Stimulated activated CD4-positive, alpha-beta T cell treated with anti-CD3 and anti-CD28 coated beads, Interleukin-1b, Interleukin-23, amount 100 ng/mL, for 24 hours (primary cell): Measurements from ENCODE around the gene FAM124A.
"Not testable (repeated sequence)": the region's sequence is repeated elsewhere in the genome, so short reads cannot be mapped to it uniquely, and the experiment has no call there.

Experiments
- DNase-seq, 4 experiments: peaks; one replicate each; pipeline ENCODE4 v3.0.0-alpha.2; 2020; ENCODE audit warnings: low read depth in 4 of 4, low spot score in 1 of 4

Gene FAM124A

DNA sequence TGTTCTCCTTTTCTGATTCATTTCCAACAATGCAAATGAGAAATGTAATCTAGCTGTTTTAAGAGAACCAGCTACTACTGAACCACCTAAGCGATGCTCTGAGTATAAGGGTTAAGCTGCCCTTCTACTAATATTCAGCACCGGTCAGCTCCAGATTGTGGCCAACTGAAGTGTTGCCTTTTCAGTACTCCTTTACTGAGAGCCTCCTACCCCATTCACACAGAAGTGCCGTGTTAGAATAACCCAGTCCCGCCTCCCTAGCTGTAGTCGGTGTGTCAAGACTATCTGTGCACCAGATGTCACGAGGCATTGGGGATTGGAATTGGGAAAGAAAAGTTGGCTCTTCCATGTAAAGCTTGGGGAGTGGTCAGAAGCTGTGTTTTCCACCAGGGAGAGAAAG lies 45.4 kb downstream of the FAM124A start:
- no peak for DNase-seq

DNA sequence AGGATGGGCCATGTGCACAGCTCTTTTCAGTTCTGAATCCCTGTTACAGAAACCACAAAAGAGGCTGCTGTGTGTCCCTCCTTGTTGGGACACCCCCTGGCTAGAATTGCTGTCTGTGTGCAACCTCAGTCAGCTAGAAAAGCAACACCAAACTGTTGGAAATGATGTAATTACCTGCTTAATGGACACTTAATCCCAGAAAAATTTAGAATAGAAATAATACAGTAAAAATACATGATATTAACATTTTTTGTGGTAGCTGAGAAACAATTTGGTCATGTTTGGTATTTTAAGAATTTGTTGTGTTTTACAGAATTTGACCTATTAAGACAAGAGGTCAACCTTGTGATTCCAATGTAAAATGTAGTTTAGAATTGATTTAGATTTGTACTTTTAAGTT lies 46.8 kb downstream of the FAM124A start:
- no peak for DNase-seq

DNA sequence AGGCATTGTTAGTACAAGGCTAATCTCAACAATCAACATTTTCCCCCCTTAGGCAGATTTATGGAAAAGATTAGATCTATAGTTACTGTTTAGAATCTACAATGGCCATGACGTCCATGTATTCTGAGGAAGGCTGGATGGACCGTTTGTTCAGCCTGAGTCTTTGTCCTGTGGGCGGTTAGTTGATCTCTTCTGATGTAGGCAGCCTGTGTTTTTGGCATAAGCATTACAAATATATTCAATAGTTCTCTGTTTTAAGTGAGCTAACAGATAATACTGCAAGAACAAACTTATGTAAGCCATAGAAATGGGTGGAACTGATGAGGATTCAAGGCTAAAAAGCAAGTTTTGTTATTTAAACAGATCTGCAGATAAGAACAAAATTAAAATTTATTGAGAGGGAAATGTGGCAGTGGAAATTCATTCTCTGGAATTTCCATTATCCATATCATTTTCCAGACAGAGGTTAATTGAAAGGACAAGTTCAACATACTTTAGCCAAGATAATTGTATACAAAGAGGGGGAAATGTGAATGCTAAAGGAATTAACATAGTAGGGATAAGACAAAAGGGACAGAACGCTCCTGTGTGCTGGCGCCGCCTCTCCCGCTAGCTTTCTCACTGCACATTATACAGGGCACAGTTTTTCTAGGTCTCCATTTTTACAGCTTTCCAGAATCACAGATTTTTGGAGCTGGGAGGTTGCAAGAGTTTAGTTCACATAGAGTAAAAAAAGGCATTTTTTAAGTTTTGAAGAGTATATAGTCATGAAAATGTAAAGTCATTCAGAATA lies 48.6 kb downstream of the FAM124A start:
- no peak for DNase-seq

DNA sequence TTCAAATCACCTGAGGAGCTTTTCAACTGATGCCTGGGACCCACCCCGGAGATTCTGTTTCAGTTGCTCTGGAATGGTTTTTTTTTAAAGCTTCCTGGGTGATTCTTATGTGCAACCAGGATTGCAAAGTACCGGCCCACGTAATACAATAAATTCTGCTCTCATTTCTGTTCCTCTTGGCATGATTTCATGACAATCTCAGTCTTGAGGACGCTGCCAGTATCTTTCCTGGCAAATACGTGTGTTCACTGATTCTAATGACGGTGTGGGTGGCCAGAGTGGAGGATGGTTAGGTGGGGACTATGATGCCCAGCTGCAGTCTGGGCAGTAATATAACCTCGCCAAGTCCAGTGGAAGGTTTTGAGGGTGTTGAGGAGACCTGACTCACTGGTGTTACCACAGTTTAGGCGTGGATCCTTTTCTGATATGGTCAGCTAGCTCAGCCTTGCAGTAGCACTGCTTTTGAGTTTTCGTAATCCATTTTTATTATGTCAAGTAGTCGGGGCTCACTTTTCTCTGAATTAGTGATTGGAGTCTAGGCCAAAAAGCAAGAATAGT lies 49.4 kb downstream of the FAM124A start:
- no peak for DNase-seq

DNA sequence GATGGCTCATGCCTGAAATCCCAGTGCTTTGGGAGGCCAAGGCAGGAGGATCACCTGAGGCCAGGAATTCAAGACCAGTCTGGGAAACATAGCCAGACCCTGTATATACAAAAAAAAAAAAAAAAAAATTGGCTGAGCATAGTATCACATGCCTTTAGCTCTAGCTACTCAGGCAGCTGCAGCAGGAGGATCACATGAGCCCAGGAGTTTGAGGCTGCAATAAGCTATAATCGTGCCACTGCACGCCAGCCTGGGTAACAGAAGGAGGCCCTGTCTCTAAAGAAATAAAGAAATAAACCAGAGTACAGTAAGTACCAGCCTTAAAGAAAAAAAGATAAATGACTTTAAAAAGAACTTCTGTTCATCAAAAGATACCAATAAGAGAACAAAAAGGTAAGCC lies 52.9 kb downstream of the FAM124A start:
- no peak for DNase-seq

DNA sequence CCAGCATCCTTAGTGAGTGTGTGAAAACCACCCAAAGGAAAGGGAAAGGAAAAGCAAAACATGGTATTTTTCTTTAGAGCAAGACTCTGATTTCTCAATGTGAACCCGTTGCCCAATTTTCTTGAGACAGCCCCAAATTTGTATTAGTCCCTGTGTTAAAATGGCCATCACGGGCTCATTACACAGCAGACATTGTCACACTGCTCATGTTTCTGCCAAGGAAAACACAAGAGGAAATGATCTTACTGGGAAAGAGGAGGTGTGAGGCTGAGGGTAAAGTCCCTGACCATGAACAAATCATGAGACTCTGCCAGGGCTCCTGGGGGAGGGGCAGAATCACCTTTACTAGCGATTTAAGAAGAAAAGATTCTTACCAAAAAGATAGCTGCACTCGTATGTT lies 54.4 kb downstream of the FAM124A start:
- no peak for DNase-seq

DNA sequence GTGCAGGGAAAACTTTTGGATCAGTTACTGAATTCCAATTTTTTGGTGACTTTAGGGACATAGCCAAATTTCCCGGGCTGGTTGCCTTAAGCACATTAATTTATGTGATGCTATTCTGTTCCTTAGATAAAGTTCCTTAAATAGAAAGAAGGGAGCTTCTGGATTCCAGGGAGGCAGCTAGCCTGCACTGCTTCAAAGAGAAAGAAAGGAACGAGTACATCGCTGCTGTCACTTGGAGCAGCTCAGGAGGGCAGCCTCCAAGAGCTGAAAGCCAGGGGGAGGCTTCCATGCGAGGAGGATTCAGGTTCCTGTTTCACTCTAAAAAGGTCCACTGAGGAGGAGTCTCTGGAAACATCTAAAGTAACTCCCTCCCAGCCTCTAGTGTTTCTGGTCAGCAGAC lies 55.7 kb downstream of the FAM124A start:
- DNase-seq: no peak

DNA sequence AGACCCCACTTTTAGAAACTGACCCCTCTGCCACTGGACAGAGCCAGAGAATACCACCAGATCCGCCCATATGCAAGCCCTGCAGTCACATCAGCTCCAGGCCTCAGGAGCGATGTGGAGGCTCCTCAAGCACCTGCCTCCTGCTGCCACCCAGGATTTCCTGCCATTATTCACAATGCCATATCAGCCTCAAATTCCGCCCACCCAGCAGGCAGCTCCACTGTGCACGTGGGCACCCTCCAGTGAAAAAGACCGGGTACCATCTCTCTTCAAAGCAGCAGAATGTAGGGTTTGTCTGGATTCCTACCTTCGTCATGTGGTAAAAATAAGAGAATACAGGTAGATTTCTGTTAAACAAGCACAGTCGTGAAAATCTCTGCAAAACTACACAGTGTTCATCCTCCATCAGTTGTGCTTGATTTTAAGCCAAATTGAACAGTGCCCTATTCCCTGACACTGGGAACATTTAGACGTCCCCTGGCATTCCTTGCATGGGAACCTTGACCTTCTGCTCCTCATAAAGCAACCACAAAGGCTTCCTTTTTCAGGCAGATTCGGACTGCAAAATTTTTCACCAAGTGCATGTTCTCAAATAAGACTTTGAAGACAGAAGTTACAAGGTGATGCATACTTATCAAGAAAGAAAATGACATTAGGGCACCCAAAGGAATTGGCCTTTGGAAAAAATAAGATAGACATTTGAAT lies 56.4 kb downstream of the FAM124A start:
- DNase-seq: no peak

DNA sequence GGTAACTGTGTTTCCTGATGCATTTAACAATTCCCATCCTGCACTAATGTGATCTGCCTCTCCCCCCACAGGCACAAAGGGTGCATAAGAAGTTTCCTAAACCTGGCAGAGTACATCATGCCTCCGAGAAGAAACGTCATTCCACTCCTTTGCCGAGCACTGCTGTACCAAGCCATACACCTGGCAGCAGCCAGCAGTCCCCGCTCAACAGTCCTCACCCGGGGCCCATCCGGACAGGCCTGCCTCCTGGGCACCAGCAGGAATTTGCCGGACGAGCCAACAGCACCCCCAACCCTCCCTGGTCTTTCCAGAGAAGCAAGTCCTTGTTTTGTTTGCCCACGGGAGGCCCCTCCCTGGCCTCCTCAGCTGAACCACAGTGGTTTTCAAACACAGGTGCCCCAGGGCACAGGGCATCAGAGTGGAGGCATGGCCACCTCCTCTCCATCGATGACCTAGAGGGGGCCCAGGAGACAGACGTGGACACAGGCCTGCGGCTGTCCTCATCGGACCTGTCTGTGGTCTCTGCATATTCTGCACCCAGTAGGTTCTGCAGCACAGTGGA lies 58.3 kb downstream of the FAM124A start:
- DNase-seq: no peak

DNA sequence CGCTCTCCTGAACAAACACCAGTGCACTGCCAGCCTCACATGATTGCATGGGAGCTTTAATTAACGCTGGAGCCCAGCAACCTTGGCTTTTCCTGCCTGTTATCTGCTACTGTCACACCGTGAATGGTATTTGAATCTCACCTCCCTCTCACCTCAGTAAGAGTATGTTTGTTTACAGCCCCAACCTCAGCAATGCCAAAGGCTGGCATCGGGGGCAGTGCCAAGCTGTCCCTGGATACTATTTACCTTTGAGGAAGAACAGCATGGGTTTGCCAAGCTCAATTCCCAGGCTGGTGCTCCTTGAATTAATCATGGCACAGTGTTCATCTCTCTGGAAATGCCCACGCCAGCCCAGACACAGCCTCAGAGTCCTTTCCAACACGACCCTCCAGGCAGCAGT lies 60.1 kb downstream of the FAM124A start:
- DNase-seq: no peak

DNA sequence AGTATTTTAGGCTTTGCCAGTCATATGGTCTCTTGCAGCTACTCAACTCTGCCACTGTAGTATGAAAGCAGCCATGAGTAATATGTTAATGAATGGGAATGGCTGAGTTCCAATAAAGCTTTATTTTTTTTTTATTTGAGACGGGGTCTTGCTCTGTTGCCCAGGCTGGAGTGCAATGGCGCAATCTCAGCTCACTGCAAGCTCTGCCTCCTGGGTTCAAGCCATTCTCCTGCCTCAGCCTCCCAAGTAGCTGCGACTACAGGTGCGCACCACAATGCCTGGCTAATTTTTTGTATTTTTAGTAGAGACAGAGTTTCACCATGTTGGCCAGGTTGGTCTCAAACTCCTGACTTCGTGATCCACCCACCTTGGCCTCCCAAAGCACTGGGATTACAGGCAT lies 60.7 kb downstream of the FAM124A start:
- DNase-seq: not testable (repeated sequence)

DNA sequence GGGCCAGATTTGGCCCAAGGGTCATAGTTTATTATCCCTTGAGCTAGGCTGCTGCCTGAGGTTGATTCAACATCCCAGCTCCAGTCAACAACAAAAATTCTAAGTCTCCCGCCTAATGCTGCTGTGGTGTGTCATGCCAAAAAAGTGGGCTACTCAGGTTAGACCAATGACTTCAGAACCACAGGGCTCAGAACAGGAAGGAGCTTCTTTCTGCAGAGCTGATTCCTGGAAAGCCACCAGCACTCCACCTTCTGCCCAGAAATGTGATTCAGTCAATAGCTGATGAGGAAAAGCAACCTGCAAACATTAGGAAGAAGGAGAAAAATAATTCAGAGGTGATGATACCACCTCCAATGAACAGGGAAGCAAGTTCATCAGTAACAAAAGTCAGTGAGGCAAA lies 61.2 kb downstream of the FAM124A start:
- DNase-seq: no peak

DNA sequence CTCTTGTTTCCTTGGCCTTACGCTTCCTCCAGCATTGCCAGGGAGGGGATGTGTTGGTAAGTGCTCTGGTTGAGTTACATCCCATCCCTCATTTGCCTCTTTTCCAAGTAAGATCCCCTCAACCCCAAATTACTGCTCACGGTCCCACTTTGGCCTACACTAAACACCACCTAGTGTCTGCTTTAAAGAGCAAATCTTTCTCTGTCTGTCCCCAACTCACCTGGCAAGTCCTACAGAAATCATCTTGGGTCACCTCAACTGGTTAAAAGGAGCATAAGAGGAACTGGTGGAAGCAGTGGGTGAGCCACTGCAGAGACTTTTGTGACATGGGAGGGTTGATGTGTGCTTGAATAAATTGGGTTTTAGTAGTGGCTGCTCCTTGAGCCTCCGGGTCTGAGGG lies 62.1 kb downstream of the FAM124A start:
- DNase-seq: no peak

DNA sequence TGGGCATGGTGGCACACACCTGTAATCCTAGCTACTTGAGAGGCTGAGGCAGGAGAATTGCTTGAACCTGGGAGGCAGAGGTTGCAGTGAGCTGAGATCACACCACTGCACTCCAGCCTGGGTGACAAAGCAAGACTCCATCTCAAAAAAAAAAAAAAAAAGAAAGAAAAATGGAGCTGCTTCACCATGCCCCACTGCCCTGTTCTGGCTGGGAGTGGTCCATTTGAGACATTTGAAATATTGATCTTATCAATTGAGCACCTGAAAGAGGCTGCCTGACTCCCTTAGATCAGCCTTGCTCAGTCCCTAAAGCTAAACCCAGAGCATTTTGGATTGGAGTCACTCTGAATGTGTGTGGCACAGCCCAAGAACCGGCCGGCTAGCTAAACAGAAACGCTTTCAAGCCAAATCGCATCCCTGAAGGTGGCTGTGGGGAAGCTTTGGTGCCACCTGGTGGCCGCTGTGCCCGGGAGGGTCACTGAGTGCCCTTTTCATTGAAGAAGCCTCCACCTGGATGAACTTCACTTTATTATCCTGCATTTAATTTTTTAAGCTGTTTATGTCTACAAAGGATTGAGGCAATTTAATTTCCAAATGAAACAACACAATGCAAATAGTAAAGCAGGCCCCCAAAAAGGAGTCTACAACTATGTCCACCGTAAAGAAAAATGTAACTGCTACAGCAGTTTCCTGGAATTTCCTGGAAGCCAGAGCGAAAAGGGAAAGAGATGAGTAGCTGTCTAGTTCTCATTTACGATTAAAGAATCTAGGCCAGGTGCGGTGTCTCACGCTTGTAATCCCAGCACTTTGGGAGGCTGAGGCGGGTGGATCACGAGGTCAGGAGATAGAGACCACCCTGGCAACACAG lies 64.2 kb downstream of the FAM124A start:
- DNase-seq: peak; percentile 49 to 65 (median 61)

DNA sequence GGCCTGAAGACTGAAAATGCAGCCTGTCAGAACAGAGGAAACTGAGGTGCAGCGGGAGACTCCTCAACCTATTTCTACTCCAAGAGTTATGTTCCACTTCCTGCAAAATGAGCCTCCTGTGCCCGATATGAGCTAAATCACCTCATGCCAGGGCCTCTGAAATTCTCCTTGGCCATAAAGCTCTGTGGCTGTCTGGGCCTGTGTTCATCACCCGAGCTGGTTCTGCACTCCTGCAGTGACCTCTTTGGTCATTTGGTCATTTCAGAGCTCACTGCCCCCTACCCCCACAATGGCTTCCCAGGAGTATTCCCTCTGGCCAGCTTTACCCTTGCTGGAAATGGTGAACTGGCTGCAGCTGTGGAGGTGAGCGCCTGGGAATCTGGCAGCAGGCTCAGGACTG lies 65.6 kb downstream of the FAM124A start:
- no peak for DNase-seq

DNA sequence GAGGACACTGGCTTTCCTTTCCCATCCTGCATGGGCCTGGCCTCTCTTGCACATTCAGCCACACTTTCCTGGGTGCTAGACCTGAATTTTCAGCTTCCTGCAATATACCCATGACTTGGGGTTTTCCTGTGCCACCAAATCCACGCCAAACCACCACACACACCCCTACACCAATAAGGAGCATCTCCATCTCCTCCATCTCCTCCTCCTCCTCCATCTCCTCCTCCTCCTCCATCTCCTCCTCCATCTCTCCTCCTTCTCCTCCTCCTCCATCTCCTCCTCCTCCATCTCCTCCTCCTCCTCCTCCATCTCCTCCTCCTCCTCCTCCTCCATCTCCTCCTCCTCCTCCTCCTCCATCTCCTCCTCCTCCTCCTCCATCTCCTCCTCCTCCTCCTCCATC lies 66.1 kb downstream of the FAM124A start:
- DNase-seq: not testable (repeated sequence)

DNA sequence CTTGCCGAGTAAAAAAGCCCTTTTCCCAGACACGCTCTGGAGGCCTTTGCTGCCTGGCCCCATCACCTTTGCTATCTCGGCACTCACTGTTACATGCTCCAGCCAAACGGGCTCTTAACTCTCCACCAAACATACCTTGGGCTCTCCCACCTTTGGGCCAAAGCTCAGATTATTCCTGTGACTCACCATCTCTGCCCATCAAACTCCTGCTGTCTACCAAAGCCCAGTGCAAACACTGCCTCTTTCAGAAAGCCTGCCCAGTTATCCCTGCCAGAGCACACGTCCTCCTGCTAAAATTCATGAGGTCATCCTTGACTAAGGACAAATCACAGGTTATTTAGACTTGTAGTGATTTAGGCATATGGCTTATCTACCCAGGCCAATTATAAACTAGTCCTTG lies 69.1 kb downstream of the FAM124A start:
- DNase-seq: no peak

DNA sequence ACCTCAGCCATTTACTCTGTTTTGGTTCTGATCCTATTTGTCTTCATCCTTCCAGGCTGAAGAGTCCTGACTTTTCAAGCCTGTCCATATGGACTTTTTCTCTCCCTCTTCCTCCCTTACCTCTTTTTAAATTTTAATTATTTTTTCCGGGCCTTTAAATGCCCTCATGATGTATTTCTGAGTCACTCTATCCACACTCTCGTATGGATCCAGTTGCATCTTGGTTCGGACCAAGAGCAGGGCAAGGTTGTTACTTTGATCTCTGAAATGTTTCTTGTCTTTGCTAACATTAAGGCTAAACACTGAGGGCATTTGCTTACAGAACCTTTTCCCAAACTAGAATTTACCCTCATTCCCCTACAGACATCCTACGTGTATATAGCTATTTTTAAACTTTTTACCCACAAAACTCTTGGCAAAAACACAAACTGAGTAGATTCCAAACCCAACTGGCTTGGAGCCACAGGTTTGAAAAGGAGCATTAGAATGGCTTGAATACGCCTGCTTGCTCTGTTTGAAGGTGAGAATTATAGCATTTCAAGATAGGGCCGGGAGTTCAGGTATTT lies 69.9 kb downstream of the FAM124A start:
- no peak for DNase-seq

DNA sequence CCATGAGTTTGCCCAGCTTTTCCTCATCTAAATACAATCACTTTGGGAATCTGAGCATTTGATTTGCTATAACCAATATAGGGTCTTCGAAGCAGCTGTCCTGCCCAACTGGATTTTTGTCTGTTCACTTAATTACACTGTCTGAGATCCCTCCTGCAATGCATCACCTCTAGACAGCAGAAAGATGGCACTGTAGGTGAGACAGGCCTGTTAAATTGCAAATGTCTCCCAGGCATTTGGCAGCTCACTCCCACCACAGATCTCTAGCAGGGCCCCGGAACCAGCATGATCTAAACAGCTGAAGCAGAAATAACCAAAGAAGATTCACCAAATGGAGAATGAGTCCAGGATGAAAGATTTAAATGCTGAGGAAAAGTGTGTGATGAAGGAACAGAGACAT lies 75.4 kb downstream of the FAM124A start:
- DNase-seq: no peak

DNA sequence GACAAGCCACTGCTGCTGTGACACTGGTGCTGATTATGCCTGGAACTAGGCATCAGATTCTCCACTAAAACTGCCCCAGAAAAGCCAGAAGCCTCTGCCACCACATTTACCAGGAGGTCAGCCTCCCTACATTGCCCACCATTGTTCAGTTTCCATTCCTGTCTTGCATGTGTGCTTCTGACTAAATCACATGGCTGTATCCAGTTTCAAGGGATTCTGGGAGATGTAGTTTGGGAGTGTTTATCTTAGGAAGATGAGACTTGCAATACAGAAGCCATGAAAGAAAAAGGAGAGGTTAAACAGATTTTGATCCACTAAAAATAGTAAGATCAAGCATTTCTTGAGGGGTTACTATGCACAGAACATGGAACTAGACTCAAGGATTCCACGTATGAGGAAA lies 76.6 kb downstream of the FAM124A start:
- DNase-seq: no peak

DNA sequence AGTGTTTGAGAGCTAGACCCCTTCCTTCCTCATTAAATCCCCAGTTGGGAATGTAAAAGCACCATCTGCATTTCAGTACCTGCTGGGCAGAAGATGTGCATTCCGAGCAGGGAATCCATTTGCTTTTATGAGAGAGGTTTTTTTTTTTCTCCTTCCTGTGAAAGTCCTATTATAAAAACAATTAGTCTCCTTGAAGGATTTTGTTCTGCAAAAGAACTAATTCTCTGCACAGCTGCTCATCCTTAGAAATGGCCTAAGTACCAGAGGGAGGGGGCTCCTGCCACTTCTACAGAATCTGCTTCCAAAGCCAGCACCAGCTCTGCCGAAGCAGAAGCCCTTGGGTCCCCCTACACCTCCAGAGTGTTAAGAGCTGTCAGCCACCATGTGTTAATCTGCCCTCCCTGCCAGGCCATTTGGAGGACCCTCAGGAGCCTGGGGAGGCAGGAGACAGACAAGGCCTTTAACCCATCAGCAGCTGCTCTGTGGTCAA lies 80.9 kb downstream of the FAM124A start:
- DNase-seq: no peak
